ENCODE measurements around the gene MAN1C1.

MAN1C1 gene

DNA sequence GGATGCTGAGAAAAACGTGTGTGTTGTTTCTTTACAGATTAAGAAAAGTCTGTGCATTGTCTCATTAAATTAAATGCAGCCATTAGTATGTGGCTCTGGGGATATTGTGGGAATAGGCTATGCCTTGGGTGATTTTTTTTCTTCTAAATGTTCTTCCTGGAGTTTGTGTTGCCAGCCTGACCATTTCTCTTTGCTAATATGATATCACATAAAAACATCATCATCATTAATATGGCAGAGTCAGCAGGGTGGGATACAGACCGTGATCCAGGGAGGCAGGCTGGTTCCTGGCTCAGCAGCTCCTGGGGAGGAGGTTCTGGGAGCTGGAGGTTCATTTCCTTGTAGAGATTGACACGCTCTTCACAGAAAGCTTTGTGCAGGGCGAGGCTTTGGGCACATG lies 122.8 kb downstream of the MAN1C1 start:
- Histone ChIP-seq H3K27me3 (ENCODE audit: insufficient read depth, low read length) (no peaks in the 10 kb centered on the region), H3K27ac (ENCODE audit: low read depth, low read length) (no peak overlapping the region), H3K4me3 (ENCODE audit: low read length) (no peak overlapping the region), H3K9ac (ENCODE audit: low read depth, low read length) (no peak overlapping the region), H3K9me3 (ENCODE audit: insufficient read depth, low read depth, low read length) (no peaks in the 10 kb centered on the region), H3K36me3 (ENCODE audit: insufficient read depth, low read length) (no peaks in the 10 kb centered on the region), H3K4me1 (ENCODE audit: insufficient read depth, low read length) (peaks cover 2% of the 10 kb centered on the region; the same call in 1 of the 2 replicates)
- WGBS = 87% methylated on average over 4 of the region's 4 CpGs

DNA sequence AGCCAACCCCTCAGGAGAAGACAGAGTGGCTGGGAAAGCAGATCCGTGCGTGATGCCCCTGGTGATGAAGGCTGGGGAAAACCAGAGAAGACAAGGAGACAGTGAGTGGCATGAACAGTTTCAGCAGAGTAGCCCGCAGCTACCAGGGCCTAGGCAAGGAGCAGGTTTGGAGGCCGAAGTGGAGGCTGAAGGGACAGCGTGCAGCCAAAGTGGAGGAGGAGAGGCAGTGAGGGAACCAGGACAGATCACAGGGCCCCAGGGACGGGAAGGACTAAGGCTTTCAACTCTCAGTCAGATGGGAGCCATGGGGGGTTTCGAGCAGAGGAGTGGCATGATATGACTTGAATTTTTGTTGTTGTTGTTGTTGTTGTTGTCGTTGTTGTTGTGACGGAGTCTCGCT lies 123.5 kb downstream of the MAN1C1 start:
- no peak overlapping the region for H3K27ac ChIP-seq (ENCODE audit: low read depth, low read length)
- H3K36me3 ChIP-seq (ENCODE audit: insufficient read depth, low read length) = no peaks in the 10 kb centered on the region
- H3K27me3 ChIP-seq (ENCODE audit: insufficient read depth, low read length) = no peaks in the 10 kb centered on the region
- H3K9me3 ChIP-seq (ENCODE audit: insufficient read depth, low read depth, low read length) = no peaks in the 10 kb centered on the region
- no peak overlapping the region for H3K9ac ChIP-seq (ENCODE audit: low read depth, low read length)
- H3K4me3 ChIP-seq (ENCODE audit: low read length) = no peak overlapping the region
- WGBS = 90% methylated on average over 10 of the region's 10 CpGs
- peaks cover 9% of the 10 kb centered on the region; the same call in 1 of the 2 replicates for H3K4me1 ChIP-seq (ENCODE audit: insufficient read depth, low read length)

DNA sequence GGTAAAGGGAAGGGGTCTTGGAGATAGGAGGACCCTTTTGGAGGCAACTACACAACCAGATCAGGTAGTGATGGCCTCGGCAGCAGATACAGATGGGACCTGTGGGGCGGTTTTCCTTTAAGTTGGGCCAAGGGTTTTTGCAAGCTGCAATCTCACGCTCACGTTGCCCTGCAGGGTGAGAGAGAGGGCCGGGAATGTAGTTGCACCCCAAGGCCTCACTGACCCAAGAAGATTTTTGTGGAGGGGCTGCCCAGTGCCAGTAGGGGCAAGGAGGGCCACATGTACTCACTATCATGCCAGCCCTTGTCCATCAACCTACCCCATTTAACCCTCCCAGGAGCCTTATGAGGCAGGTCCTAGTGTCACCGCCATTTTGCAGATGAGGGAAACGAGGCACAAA lies 125.7 kb downstream of the MAN1C1 start:
- Histone ChIP-seq H3K27ac (ENCODE audit: low read depth, low read length) (no peak overlapping the region), H3K27me3 (ENCODE audit: insufficient read depth, low read length) (no peaks in the 10 kb centered on the region), H3K36me3 (ENCODE audit: insufficient read depth, low read length) (no peaks in the 10 kb centered on the region), H3K4me3 (ENCODE audit: low read length) (no peak overlapping the region), H3K9me3 (ENCODE audit: insufficient read depth, low read depth, low read length) (no peaks in the 10 kb centered on the region), H3K9ac (ENCODE audit: low read depth, low read length) (no peak overlapping the region), H3K4me1 (ENCODE audit: insufficient read depth, low read length) (peaks cover 12% of the 10 kb centered on the region; the same call in 1 of the 2 replicates)
- WGBS = 95% methylated on average over 7 of the region's 7 CpGs

DNA sequence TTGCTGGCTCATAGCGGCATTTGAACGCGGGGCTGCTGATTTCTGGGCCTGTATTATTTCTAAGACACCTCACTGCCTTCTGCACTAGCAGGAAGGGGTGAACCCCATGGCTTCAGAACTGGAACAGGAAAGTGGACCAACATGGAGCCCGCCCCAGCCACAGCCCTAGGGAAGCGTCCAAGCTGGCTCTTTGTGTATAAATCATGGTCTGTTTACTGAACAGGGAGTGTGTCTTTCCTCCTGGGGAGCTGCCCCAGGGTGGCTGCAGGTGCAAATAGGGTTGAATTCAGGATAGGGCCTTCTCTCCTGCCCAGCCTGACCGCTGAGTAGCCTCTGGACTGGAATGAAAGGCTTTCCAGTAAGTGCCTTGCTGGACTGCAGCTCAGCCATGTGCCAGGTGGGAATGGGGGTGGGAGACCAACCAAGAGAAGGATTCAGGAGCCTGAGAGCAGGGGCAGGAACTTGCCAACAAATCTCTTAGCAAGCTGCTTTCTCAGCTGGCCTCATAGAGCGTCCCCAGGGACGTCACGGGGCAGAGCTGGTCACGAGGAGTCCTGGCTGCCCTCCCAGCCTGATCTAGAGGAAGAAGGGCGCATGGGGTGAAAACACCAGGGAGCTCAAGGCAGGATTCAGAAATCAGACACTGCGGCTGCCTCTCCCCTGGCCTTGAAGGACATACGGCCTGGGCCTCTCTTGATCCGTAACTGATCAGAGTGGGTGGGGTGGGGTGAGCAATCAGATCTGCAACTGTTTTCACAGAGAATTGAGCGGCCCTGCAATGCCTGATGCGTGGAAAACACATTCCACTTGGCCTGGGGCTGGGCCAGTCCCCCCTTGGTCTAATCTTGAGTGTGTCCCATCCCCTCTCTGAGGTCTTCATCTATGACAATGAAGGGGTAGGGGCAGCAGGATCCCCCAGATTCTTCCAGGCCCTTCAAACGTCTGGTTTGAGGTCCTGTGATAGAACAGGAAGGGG lies 126.9 kb downstream of the MAN1C1 start:
- Histone ChIP-seq H3K36me3 (ENCODE audit: insufficient read depth, low read length) (no peaks in the 10 kb centered on the region), H3K4me3 (ENCODE audit: low read length) (no peak overlapping the region), H3K27ac (ENCODE audit: low read depth, low read length) (no peak overlapping the region), H3K9ac (ENCODE audit: low read depth, low read length) (no peak overlapping the region), H3K9me3 (ENCODE audit: insufficient read depth, low read depth, low read length) (no peaks in the 10 kb centered on the region), H3K27me3 (ENCODE audit: insufficient read depth, low read length) (no peaks in the 10 kb centered on the region), H3K4me1 (ENCODE audit: insufficient read depth, low read length) (peaks cover 23% of the 10 kb centered on the region; the same call in 1 of the 2 replicates)
- WGBS = 89% methylated on average over 17 of the region's 17 CpGs

DNA sequence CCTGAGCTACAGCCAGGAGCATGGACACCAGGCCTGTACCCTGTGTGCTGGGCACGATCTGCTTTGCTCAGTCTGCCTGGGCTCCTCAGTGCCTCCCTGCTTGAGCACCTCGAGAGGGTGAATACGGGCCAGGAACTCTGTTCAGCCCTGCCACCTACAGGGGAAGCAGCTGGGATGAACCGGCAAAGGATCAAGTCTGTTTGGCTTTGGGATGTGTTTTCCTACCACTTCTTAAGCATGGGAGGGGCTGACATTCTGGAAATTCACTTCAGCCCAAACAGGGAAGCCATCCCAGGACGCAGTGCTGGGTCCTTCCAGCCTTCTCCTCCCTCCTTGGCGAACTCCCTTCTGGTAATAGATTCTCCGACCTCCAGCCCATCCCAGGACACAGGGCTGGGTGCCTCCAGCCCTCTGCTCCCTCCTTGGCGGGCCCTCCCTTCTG lies 127.6 kb downstream of the MAN1C1 start:
- Histone ChIP-seq H3K9me3 (ENCODE audit: insufficient read depth, low read depth, low read length) (no peaks in the 10 kb centered on the region), H3K4me3 (ENCODE audit: low read length) (no peak overlapping the region), H3K27ac (ENCODE audit: low read depth, low read length) (no peak overlapping the region), H3K27me3 (ENCODE audit: insufficient read depth, low read length) (no peaks in the 10 kb centered on the region), H3K9ac (ENCODE audit: low read depth, low read length) (no peak overlapping the region), H3K4me1 (ENCODE audit: insufficient read depth, low read length) (peaks cover 29% of the 10 kb centered on the region; the same call in 1 of the 2 replicates), H3K36me3 (ENCODE audit: insufficient read depth, low read length) (no peaks in the 10 kb centered on the region)
- WGBS = 46% methylated on average over 8 of the region's 8 CpGs

DNA sequence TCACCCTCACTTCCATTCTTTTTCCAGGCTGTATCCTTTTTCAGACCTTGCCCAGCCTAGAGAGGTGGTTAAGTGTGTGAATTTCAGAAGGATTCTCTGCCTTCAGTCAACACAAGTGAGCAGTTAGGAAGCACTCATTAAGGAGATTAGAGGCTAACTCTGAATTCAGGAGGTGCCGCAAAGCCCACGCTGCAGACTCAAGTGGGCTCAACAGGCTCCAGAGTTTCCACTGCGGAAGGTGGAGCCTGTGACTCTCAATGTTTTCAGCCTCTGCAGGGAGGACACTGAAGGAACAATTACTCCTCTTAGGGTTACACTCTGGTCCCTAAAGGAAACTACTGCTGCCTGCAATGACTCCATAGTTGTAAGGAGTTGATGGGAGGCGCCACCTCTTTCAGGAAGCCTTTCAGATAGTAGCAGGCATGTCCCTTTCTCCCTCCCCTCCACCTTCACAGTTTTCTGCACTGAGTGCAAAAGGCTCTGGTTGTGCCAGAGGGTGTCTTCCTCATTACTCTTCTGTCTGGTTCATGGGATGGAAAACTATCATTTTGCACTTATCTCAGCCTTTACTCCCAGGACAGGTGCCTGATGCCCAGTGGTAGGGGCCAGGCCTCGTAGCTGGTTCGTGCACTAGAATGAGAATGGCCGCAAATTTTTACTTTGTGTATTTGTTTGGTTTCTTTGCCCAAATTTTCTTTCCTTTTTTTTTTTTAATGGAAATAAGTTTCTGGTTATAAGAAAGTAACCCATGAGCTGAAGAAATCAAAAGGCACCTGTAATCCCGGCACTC lies 128.2 kb downstream of the MAN1C1 start:
- Histone ChIP-seq H3K4me1 (ENCODE audit: insufficient read depth, low read length) (peaks cover 29% of the 10 kb centered on the region; the same call in 1 of the 2 replicates), H3K27ac (ENCODE audit: low read depth, low read length) (no peak overlapping the region), H3K27me3 (ENCODE audit: insufficient read depth, low read length) (no peaks in the 10 kb centered on the region), H3K9me3 (ENCODE audit: insufficient read depth, low read depth, low read length) (no peaks in the 10 kb centered on the region), H3K36me3 (ENCODE audit: insufficient read depth, low read length) (no peaks in the 10 kb centered on the region), H3K9ac (ENCODE audit: low read depth, low read length) (no peak overlapping the region), H3K4me3 (ENCODE audit: low read length) (no peak overlapping the region)
- WGBS = 93% methylated on average over 7 of the region's 8 CpGs

DNA sequence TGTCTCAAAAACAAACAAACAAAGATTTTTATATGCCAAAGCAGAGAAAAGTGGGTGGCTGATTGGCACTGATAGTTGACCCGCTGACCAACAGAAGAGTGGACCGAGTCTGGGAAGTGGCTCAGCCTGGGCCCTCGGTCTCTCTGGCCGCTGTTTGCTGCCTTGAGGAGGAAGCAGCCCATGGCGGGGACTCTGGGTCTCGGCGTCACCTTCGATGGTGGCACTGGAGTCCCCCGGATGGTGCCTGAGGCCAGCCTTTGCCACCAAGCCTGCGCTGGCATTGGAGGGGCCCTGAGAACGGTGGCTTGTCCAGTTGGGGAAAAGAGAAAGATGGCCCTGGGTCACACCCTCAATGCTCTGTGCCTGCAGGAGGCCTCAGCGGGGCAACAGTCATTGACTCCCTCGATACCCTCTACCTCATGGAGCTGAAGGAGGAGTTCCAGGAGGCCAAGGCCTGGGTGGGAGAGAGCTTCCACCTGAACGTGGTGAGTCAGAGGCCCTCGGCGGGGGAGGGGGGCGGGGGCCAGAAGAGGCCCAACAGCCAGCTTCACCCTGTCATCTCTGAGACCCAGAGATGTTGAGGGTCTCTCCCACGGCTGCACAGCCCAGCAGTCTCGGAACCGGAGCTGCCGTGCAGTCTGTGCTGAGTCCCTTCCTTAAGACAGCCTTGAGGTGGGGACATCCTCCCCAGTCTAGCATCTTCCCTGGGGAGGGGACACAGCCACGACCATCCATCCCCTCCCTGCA lies 129.9 kb downstream of the MAN1C1 start:
- Histone ChIP-seq H3K36me3 (ENCODE audit: insufficient read depth, low read length) (no peaks in the 10 kb centered on the region), H3K9ac (ENCODE audit: low read depth, low read length) (no peak overlapping the region), H3K27ac (ENCODE audit: low read depth, low read length) (no peak overlapping the region), H3K4me1 (ENCODE audit: insufficient read depth, low read length) (peaks cover 29% of the 10 kb centered on the region; the same call in 1 of the 2 replicates), H3K27me3 (ENCODE audit: insufficient read depth, low read length) (no peaks in the 10 kb centered on the region), H3K4me3 (ENCODE audit: low read length) (no peak overlapping the region), H3K9me3 (ENCODE audit: insufficient read depth, low read depth, low read length) (no peaks in the 10 kb centered on the region)
- 92% methylated on average over 22 of the region's 22 CpGs for WGBS

DNA sequence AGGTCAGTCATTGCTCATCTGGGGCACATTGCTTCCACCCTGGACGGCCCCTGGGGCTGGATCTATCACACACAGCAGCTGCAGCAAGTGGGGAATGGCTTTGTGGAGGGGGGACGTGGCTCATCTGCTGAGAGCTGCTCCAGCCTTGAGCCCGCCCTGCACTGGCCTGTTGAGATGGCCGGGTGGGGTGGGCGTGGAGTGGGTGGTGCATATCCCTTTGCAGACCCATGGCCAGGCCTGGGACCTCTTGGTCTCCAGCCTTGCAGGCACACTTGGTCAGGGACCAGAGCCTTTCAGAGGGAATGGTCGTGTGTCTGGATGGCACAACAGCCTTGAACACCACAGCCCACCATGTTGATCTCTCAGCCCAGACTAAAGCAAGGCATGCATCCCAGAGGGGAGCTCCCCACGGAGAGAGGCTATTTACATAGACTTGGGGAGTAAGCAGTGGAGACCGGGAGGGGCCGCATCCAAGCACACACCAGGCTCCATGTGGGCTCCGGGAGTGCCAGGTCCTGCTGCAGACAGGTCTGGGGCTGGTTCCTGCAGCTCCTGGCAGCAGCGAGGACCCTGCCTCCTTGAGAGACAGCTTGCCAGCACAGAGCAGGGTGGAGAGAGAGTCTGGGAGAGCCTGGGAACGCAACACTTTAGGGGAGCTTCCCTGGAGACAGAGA lies 130.6 kb downstream of the MAN1C1 start:
- H3K9me3 ChIP-seq (ENCODE audit: insufficient read depth, low read depth, low read length) = no peaks in the 10 kb centered on the region
- no peaks in the 10 kb centered on the region for H3K36me3 ChIP-seq (ENCODE audit: insufficient read depth, low read length)
- H3K4me3 ChIP-seq (ENCODE audit: low read length) = no peak overlapping the region
- H3K27ac ChIP-seq (ENCODE audit: low read depth, low read length) = 0 out of 2 replicates have a peak overlapping the region, but pooled peaks have one; percentile 40
- H3K27me3 ChIP-seq (ENCODE audit: insufficient read depth, low read length) = no peaks in the 10 kb centered on the region
- H3K9ac ChIP-seq (ENCODE audit: low read depth, low read length) = no peak overlapping the region
- peaks cover 29% of the 10 kb centered on the region; the same call in 1 of the 2 replicates for H3K4me1 ChIP-seq (ENCODE audit: insufficient read depth, low read length)
- WGBS = 60% methylated on average over 12 of the region's 12 CpGs

DNA sequence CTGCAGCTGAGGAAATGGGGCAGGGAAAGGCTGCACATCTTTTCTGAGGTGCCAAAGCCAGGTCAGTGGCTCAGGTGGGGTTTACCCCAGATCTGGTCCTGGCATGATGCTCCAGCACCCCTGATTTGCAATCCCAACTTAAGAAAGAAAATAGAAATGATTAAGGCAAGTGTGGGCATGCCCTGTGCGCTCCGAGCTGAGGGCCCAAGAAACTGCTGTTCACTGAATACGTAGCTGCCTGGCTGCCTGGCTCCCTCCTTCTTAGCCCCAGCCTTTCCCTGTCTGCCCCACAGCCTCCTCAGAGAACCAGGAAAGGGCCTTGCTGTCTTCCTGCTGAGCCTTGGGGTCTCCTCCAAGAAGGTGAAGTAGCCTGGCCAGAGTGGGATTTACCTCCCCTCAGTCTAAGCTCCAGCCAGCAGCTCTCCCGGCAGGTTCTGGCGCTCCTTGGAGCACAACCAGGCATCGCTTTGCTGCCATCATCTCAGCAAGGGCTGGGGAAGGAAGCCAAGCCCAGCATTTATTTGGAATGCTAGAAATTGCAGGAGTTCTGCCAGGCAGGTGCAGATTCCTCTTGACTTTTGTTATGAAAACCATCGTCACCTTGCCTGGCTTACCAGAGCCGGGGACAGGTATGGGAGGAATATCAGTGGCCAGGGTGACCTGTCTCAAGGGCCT lies 132.1 kb downstream of the MAN1C1 start:
- Histone ChIP-seq H3K9ac (ENCODE audit: low read depth, low read length) (no peak overlapping the region; the same call in 1 of the 2 replicates), H3K4me1 (ENCODE audit: insufficient read depth, low read length) (peaks cover 29% of the 10 kb centered on the region; the same call in 1 of the 2 replicates), H3K4me3 (ENCODE audit: low read length) (no peak overlapping the region), H3K27me3 (ENCODE audit: insufficient read depth, low read length) (no peaks in the 10 kb centered on the region), H3K9me3 (ENCODE audit: insufficient read depth, low read depth, low read length) (no peaks in the 10 kb centered on the region), H3K36me3 (ENCODE audit: insufficient read depth, low read length) (no peaks in the 10 kb centered on the region), H3K27ac (ENCODE audit: low read depth, low read length) (no peak overlapping the region)
- 87% methylated on average over 8 of the region's 8 CpGs for WGBS
